Breast epithelium (tissue), 4 donors: ENCODE results near the gene KANSL1L. TPM values are rescaled to one million over a fixed set of nuclear protein-coding genes. Genes with fewer than 3 reads are reported as not detected.

Source experiments
- DNase-seq, 2 donors: peaks; one replicate each; pipeline ENCODE4 v3.0.0-alpha.2; 2019; ENCODE audit warnings: low spot score in 2 of 2
- H3K27ac ChIP-seq, 2 donors: fragments of 200-600 bp; sonication (generic) in 1 of 2; one replicate each; pipeline ENCODE4 v1.5.1; 2016 to 2019; ENCODE audit warnings: mild to moderate bottlenecking in 1 of 2
- H3K27me3 ChIP-seq, 2 donors: fragments of 200-600 bp; sonication (generic) in 1 of 2; one replicate each; pipeline versions ENCODE4 v1.5.1 to v1.6.0; 2017 to 2019; ENCODE audit warnings: control low read depth in 1 of 2, mild to moderate bottlenecking in 1 of 2
- H3K36me3 ChIP-seq: fragments of 200-600 bp; one replicate; pipeline ENCODE4 v1.5.1; 2019
- H3K4me1 ChIP-seq, 2 donors: fragments of 200-600 bp; sonication (generic); one replicate each; pipeline ENCODE4 v1.5.1; 2016 to 2019; ENCODE audit warnings: control low read depth in 1 of 2
- H3K4me3 ChIP-seq, 3 donors: fragments of 200-600 bp; sonication (generic); 1 replicate in 2 of 3; 2 replicates in 1 of 3; pipeline ENCODE4 v1.5.1; 2016 to 2019; ENCODE audit warnings: mild to moderate bottlenecking in 3 of 3, moderate library complexity in 2 of 3
- H3K9me3 ChIP-seq, 2 donors: fragments of 200-600 bp; sonication (generic) in 1 of 2; one replicate each; pipeline ENCODE4 v1.5.1; 2016 to 2019; ENCODE audit warnings: control low read depth in 1 of 2
- CTCF ChIP-seq, 3 donors: fragments of 450-650 bp; IDR thresholded peaks; one replicate each; pipeline ENCODE4 v1.5.1; 2016 to 2017; ENCODE audit warnings: antibody characterized with exemption in 3 of 3, mild to moderate bottlenecking in 3 of 3, moderate library complexity in 3 of 3
- POLR2A ChIP-seq: fragments of 450-650 bp; IDR thresholded peaks from one replicate; pipeline ENCODE4 v1.6.1; 2016; ENCODE audit warnings: antibody characterized with exemption, mild to moderate bottlenecking, moderate library complexity
- POLR2AphosphoS5 ChIP-seq, 3 donors: sonication (generic); formaldehyde crosslinking; IDR thresholded peaks; one replicate each; pipeline ENCODE4 v1.6.1; 2017; ENCODE audit warnings: antibody characterized with exemption in 3 of 3
- intact Hi-C: fragments of 100-400 bp; cut with DNase I; formaldehyde crosslinking; loops from one replicate; pipeline ENCODE4 v1.15.1; 2023; ENCODE audit warnings: low total_unique reads
- total RNA-seq, 3 donors: library from RNA; depleted of rRNA; stranded (reverse); fragments of >200 nt; gene quantifications; one replicate each; pipeline ENCODE4 v1.1.0, GENCODE V29; 2016

The KANSL1L gene
- total RNA-seq, 3 donors from 2014 or later = 40.3 to 55.8 (median 52.8) TPM

- intact Hi-C loops = no loop called here
- DNase-seq = no peak
- no peaks in the 10 kb centered on the region for H3K27me3 ChIP-seq
- no peak for TF ChIP-seq CTCF (IDR thresholded peaks at IDR 0.05)
- TF ChIP-seq POLR2A = no peak
- TF ChIP-seq POLR2AphosphoS5 (IDR thresholded peaks at IDR 0.05) = no peak
- no peak overlapping the region for H3K27ac ChIP-seq
- no peaks in the 10 kb centered on the region for H3K9me3 ChIP-seq
- no peak overlapping the region for H3K4me3 ChIP-seq
- H3K36me3 ChIP-seq = no peaks in the 10 kb centered on the region
- H3K4me1 ChIP-seq = no peaks in the 10 kb centered on the region
Measured at GRCh38 chr2:210162466-210163124, 8.6 kb downstream of the KANSL1L start.

- no peaks in the 10 kb centered on the region for H3K27me3 ChIP-seq
- no peaks in the 10 kb centered on the region for H3K9me3 ChIP-seq
- intact Hi-C loops = no loop called here
- H3K27ac ChIP-seq = no peak overlapping the region
- no peak for DNase-seq
- H3K4me1 ChIP-seq = no peaks in the 10 kb centered on the region
- no peak for TF ChIP-seq CTCF (IDR thresholded peaks at IDR 0.05)
- TF ChIP-seq POLR2A = no peak
- no peak for TF ChIP-seq POLR2AphosphoS5 (IDR thresholded peaks at IDR 0.05)
- no peak overlapping the region for H3K4me3 ChIP-seq
- H3K36me3 ChIP-seq = peaks cover 2% of the 10 kb centered on the region
Measured at GRCh38 chr2:210159059-210159458, 12.2 kb downstream of the KANSL1L start.

- TF ChIP-seq POLR2A = no peak
- no peak for TF ChIP-seq POLR2AphosphoS5 (IDR thresholded peaks at IDR 0.05)
- no peak for TF ChIP-seq CTCF (IDR thresholded peaks at IDR 0.05)
- no peak overlapping the region for H3K27ac ChIP-seq
- H3K36me3 ChIP-seq = peaks cover 9% of the 10 kb centered on the region
- intact Hi-C loops = no loop called here
- no peak overlapping the region for H3K4me3 ChIP-seq
- no peaks in the 10 kb centered on the region for H3K4me1 ChIP-seq
- H3K9me3 ChIP-seq = no peaks in the 10 kb centered on the region
- no peaks in the 10 kb centered on the region for H3K27me3 ChIP-seq
- DNase-seq = no peak
Measured at GRCh38 chr2:210158236-210158635, 13.0 kb downstream of the KANSL1L start.

GRCh38 chr2:210157526-210157925 is 13.7 kb downstream of the KANSL1L start:
- DNase-seq = no peak

More at GRCh38 chr2:210157526-210157925, 13.7 kb downstream of the KANSL1L start:
- Histone ChIP-seq H3K27ac (no peak overlapping the region), H3K4me3 (no peak overlapping the region), H3K36me3 (peaks cover 9% of the 10 kb centered on the region), H3K4me1 (no peaks in the 10 kb centered on the region), H3K9me3 (no peaks in the 10 kb centered on the region), H3K27me3 (no peaks in the 10 kb centered on the region)
- intact Hi-C loops = no loop called here
- TF ChIP-seq POLR2A (no peak), POLR2AphosphoS5 (IDR thresholded peaks at IDR 0.05) (no peak), CTCF (IDR thresholded peaks at IDR 0.05) (no peak)
